ENCODE results near the gene DAPK2.
A peak's percentile ranks its signal among the peaks of the same experiment; 100 is the strongest.
"Not testable (repeated sequence)": the region's sequence is repeated elsewhere in the genome, so short reads cannot be mapped to it uniquely, and the experiment has no call there.

The DAPK2 gene

DNA sequence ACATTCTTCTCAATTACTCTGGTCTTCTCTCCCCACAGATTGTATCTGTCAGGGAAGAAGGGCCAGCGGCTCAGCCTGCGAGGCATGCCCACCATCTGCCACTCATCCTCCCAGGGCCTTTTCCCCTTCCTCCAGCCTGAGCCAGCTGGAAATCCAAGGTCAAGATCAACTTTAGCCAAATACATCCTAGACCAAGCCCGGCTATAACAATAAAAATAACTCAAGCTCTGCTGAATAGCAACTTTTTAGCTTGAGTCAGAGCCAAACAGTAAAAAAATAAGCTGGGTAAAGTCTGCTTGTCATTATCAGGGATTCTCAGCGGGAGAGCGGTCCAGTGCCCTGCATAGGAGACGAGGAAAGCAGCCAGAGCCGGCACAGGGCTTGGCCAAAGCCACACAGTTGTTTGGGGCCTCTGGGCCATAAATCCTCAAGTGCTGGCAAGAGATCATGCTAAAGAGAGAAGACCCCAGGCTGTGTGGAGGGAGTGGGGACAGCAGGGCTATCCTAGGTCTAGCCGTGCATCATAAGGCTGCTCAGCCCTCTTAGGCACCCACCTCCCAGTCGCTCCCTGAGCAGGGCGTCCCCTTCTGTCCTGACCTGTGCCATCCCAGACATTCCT, 136.4 kb downstream of the DAPK2 start:
- DNase-seq, result no peak

DNA sequence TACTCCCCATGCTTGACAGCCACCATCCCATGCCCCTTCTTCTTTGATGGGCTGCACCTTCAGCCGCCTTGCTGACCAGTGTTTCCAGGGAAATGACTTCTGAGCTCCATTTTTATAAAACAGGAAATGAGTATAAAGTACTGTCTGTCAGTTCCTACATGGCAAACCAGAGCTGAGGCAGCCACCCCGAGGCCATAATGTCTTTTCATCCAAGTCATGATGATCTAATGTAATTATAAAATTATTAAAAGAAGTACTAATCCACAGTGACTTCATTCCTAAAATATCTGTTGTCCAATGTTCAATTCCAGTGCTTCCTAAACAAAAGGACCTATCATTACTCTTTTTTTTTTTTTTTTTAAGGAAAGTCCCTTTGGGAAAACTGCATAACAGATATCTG, 137.3 kb downstream of the DAPK2 start:
- DNase-seq, result no peak

DNA sequence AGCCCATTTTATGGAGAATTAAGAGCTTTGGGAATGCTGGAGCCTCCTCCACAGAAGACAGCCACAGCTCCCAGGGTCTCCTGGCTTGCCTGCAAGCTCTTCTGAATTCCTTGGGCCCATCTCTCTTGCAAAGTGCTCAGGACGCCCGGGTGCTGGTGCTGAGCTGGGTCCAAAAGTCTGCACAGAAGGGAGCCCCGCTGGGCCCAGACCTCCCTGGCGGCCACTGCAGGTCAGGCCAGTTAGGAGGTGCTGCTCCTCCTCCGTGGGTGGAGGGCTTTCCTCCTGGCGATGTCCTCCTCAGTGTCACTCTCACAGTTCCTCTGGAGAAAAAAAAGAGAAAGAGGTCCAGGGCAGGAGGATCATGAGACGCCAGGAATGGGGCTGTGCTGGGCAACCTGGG, 138.0 kb downstream of the DAPK2 start:
- no peak for DNase-seq

DNA sequence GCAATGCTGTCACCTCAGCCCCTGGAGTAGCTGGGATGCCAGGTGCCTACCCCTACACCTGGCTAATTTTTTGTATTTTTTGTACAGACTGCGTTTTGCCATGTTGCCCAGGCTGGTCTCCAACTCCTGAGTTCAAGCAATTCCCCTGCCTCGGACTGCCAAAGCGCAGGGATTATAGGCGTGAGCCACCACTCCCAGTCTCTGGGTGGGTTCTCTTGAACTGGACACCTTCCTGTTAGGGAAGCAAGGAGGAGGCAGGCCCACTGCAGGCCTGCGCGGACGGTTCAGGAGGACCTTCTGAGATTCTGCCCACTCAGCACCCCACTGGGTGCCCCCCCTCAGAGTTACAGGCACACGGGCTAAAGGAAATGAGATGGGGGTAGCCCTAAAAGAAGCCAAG, 138.8 kb downstream of the DAPK2 start:
- DNase-seq, result no peak

DNA sequence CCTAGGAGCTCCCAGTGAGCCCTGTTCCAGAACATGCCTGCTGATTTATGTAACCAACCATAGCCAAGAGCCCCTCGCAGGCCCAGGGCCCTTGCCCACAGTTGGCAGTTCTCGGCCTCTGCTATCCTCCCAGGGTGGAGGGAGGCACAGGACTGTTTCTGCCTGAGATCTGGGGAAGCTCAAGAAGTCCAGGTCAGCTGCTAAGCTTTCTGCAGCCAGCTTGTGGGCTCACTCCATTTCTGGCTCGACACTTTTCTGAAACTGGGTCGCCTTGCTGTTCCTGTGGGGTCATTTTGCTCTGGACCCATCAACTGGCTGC, 140.1 kb downstream of the DAPK2 start:
- DNase-seq, result no peak

DNA sequence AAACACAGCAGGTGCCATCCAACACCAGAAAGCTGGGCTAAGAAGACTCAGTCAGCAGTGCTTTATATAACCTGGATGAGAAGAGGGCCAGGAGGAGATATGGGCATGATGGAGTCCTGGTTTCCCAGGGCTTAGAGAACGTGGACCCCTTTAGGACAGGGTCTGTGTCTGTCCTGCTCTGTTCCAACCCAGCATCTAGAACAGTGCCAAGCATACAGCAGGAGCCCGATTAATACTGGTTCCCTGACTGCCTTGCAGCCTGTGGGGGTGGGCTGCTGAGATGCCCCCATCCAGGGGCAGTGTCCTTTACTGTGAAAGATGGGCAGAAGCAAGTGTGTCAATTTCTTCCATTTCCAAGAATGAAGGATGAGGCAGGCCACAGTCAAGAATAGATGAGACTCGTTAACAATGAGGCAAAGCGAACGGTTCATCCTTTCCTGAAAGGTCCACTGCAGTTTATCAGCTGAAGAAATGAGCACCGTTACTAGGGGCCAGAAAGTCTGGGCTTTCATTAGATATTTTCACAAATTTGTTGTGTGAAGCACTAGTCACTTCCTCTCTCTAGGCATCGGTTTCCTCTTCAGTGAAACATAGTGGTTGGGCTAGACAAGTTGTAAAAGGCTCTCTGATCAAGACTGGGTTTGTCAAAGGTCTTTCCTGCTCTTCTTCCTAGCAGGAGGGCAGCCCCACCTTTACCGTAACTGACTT, 140.6 kb downstream of the DAPK2 start:
- DNase-seq, result no peak

DNA sequence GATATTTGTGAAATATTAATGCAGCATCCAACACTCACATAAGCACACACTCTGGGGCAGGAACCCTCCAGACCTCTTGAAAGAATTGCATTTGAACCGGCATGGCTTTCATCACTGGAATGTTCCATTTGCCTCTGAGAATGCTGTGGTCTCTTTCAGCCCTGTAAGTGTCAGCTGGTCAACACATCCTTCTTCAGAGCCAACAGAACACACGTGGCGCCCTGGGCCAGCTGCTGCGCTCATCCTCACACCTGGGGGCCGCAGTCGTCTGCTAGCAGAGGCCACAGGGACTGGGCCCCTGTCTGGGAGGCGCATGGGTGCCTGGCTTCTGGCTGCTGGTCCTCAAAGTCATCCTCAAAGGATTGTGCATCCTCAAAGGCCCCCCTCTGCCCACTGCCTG, 141.2 kb downstream of the DAPK2 start:
- no peak for DNase-seq

DNA sequence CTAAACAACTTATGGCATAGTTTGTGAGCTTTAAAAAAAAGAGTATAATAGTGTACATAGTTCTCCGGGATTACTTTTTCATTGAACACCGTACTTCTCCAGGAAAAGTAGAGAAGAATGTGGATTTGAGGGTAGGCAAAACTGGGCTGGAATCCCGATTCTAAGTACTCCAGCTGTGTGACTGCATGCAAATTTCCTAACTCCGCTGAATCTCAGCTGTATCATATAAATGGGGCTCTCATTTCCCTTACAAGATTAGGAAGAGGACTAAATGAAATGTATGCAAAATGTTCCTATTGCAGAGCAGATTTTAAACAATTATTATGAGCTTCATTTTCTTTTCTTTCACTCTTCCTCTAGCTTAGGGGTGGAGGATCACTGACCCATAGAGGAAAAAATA, 142.2 kb downstream of the DAPK2 start:
- DNase-seq, result no peak

DNA sequence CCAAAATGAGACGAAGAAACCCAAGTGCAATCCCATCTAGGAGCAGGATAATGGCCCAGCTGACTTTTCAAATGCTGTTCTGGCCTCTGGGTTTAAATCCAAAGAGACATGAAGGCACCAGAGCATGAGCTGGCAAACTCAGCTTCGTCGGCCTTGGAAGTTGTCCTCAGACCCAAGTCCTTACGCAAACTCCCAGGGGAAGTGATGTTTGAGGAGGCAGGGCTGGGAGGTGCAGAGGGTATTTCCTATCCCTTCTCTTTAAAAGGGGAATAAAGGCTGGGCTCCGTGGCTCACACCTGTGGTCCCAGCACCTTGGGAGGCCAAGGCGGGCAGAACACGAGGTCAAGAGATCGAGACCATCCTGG, 143.6 kb downstream of the DAPK2 start:
- no peak for DNase-seq

DNA sequence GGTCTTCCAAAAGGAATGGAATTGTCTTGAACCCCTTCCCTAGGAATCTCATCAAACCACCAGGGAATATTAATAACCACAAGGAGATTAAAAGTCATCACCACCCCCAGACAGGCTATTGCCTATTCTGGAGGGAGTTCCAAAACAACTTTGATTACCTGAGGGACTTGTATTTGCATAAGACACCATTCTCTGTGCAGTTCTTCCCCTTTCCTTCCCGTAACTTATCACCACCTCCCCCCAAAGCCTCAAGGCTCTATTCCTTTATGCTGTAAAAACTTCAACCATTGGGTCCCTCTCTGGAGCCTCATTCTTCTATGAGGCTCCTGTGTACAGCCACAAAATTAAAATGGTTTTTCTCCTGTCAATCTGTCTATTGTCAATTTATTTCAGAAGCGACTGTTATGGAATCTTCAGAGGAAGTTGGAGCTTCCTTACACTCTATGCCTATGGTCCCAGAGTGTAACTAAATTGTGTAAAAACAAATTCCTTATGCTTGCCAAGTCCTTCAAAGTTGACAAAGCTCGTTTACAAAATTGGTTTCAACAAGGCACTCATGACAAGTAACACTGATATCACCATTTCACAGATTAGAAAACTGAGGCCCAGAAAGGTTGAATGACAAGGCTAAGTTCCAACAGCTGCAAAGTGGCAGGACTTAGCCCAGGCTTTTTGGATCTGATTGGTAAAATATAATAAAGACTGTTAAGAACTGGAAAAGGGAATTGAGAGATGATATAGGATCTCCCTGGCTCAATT, 144.2 kb downstream of the DAPK2 start:
- no peak for DNase-seq

DNA sequence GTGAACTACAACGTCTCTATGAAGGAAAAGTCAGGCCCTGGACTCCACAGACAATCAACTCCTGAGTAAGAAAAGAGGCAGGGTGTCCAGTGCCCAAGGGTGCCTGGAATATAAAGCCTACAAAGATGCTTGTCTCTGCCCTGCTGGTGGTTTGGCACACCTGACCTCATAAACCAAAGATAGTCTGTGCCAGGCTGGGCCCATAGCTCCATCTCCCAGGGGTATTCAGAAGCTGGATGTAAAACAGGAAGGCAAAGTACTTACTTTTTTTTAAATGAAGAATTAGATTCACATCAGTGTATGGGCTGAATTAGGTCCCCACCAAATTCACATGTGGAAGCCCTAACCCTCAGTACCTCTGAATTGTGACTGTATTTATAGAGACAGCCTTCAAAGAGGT, 146.0 kb downstream of the DAPK2 start:
- no peak for DNase-seq

DNA sequence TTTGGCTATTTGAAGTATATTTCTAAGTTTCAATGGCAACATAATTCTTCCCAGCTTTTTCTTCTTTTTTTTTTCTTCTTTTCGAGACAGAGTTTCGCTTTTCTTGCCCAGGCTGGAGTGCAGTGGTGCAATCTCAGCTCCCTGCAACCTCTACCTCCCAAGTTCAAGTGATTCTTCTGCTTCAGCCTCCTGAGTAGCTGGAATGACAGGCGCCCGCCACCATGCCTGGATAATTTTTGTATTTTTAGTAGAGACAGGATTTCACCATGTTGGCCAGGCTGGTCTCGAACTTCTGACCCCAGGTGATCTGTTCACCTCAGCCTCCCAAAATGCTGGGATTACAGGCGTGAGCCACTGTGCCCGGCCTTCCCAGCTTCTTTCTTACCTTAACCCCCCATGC, 146.7 kb downstream of the DAPK2 start:
- DNase-seq, result not testable (repeated sequence)

DNA sequence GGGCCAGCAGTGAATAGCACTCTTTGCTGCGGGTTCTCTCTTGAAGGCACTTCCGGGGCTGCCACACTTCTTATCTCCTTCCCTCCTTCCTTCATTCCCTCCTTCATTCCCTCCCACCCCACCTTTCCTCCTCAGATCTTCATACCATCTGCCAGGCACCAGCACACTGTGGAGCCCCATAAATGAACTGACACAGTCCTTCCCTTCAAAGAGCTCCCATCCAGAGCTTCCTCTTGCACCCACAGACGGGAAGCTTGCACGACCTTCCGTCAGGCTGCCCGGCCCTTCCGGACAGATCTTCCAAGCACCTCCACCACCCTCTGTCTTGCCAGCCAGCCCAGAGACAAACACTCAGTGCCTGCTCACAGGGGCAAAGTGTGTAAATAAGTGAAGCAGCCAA, 147.1 kb downstream of the DAPK2 start:
- no peak for DNase-seq

DNA sequence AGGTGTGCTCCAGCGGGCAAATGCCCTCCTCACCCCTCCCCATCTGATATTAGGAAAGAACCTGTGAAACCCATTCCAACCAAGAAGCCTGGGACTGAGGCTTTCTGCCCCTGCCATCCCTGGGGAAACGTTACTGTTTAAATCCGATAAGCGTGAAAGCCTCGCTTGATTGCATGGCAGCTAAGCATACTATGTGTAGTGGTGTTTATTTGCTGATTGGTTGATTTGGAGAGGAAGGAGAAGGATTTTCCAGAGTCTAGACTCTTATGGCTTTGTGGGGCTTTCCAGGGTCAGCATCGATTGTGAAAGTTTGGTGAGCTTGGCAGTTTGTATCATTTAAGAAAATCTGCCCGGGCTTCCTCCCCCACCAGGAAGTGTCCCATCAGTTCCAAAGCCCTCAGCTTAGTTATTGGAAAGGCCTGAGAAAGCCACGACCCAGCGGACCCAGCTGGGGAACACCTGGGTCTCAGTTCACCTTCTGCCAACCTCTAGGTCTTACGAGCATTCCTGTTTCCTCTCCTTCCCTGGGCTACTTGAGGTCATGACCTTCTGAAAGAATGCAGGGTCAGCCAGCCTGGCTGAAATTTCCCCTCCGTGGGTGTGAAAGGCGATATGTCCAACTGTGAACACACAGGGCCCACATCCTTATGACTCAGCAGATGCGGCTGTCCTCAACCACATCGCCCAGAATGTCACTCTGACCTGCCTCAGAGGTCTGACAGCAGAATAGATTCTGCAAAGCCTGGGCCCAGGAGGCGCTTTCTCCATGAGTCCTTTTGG, 149.8 kb downstream of the DAPK2 start:
- no peak for DNase-seq

DNA sequence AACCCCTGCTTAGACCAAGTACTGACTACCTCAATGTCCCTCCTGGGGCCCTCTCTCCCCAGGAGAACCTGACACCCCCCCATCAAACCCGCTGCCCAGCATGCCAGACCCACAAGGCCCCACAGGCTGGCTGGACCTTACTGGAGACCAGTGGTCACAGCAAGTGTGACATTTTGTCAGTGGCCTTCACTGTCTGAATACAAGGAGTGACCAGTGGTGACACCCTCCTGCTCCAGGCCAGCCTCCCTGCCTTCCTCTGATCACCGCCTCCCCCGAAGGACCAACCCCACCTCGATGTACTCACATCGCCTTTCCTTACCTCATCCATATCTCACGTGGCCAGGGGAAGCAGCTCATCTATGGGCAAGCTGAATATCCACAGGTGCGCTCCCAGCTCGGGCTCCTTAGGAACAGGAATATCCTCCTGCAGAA, 150.5 kb downstream of the DAPK2 start:
- no peak for DNase-seq

DNA sequence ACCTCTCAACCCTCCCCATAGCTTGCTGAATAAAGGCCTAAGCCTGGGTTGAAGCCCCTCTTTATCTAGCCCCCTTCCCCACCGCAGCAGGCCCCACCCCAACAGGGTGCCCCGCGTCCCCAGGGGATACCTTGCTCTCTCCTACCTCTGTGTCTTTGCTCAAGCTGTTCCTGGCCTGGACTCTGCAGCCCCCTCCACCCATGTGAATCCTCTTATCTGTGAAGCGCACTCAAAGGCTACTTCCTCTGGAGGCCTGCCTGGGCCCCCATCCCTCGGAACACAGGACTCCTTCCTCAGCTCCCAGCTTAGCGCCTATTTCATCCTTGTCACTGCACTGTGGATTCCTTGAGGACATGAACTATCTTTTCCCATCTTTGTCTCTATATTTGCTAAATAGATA, 151.1 kb downstream of the DAPK2 start:
- no peak for DNase-seq

DNA sequence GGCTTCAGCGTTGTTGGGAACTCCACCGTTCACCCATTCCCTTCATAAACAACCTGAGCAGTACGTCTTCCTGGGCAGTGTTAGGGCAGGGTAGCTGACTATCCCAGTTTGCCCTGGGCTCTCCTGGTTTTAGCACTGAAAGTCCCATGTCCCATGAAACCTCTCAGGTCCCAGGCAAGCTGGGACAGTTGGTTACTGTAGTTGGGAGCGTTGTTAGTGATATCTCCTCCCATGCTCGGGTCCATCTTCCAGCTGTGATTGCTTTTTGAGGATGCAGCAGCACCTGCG, 151.7 kb downstream of the DAPK2 start:
- DNase-seq, result no peak

DNA sequence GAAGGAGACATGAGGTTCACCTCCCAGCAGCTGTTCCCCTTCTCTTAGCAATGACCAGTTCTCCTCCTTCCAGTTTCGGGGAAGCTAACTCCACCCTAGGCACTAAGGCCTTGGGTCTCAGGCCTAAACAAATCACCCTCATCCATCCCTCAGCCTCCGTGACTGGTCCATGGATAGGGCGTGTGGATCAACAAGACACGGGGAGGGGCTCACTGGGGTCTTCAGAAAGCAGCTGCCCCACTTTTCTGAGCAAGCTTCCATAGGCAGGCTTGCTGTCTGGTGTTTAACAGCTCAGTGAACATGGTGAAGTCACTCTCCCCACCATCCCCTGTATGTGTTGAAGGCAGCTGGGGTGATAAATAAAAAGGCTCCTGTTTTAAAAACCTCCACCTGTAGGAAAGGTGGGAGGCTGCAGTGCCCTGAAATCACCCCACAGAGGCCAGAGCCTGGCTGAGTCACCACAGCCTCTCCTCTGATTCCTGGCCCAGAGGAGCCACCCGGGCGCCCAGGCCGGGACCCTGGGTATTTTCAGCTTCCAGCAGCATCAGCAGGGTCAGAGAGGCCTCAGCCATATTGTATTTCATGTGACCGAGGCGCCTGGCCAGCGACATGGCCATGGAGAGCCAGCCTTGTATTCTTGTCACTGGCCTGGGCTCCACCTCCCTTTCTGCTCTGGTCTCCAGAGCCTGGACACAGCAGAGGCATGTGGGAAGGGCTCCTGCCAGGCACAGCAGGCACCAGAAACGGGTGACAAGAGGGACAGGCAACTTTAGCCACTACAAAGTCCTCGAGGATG, 152.2 kb downstream of the DAPK2 start:
- no peak for DNase-seq

DNA sequence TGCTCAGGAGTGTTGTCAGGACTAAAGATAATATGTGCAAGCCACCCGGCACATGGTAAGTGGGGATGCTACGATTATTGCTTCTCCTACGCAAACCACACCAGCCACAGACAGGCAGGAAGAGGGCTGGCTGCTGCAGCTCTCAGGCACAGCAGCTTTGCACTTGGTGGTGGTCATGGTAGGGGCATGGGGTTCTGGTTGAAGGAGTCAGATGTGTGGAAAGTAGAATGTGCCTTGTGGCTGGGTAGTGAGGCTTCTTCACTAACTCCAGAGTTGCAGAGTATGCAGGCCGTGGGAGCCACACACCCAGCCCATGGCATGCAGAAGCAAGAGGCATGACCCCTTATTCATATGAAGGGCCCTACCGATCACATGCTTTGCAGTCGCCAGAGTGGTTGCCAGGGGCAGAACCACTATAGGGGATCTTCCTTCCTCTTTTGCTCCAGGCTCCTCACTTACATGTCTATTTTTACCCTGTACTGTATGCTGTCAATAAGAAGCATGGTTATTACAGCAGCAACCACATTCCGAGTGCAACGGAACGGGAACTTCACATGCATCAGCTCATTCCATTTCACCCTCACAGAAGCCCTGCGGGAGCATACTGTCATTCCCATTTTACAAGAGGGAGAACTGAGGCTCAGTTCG, 153.4 kb downstream of the DAPK2 start:
- DNase-seq, result no peak

DNA sequence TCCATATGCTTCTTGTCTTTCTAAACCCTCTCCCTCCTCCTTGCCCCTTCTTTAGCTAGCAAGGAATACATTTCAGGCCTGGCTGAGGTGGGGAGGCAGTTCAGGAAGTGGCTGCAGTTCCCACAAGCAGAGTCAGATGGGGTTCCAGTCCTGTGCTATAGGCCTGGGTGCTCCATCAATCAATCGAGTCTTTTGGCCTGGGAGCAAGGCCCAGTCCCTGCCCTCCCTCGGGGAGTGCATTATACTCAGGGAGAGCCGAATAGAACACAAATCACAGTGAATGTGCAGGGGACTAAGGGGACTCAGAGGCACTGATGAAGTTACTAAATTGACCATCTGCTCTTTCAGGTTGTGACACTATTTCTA, 154.5 kb downstream of the DAPK2 start:
- no peak for DNase-seq

DNA sequence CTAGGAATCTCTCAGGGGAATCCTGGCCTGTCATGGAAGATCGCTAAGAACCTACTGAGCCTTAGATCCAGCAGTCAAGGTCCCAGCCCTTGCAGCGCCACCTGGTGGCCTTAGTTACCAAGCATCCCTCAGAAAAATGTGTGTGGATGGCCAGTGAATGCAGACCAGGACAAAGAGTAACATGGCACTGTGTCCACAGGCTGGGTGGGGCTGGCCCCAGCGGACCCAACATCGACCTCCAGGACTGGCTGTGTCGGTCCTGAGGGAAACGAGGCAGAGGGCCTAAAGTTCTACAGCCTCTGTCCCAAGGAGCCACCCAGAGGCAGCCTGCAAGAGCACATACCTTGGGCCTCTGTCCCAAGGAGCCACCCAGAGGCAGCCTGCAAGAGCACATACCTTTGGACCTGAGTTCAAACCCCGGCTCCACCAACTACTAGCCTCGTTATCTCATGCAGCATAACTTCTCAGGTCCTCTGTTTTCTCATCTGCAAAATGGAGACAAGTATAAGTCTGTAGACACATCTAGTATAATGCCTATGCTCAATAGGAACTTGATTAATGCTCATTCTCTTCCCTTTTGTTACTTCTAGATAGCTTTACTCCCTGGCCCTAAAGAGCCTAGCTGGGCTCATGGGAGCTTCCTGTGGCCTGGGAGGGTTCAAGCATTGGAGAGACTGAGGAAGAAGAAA, 155.1 kb downstream of the DAPK2 start:
- peak; percentile 36 for DNase-seq

DNA sequence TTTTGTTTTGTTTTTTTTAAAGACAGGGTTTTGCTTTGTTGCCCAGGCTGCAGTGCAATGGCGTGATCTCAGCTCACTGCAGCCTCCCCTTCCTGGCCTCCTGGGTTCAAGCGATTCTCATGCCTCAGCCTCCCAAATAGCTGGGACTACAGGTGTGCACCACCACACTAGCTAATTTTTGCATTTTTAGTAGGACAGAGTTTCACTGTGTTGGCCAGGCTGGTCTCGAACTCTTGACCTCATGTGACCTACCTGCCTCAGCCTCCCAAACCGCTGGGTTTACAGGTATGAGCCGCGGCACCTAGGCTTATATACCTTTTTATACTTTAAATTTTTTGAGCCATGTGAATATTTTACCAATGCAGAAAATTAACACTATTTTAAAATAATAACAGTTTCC, 155.7 kb downstream of the DAPK2 start:
- DNase-seq, result no peak

Measured in NCI-H2081 treated with DMSO at 0.1 percent for 48 hours (cell line).